Esophagus muscularis mucosa (tissue), 4 donors: ENCODE results near the gene USP49. TPM values are rescaled to one million over a fixed set of nuclear protein-coding genes. Genes with fewer than 3 reads are reported as not detected.
"Not testable (repeated sequence)": the region's sequence is repeated elsewhere in the genome, so short reads cannot be mapped to it uniquely, and the experiment has no call there.

ENCODE experiments used
- DNase-seq: peaks from one replicate; pipeline ENCODE4 v3.0.0-alpha.2; 2017; ENCODE audit errors: extremely low spot score
- H3K27ac ChIP-seq, 4 donors: fragments of 200-600 bp; sonication (generic); replicated peaks in 1 of 4; 1 replicate in 3 of 4; 2 replicates in 1 of 4; pipeline ENCODE4 v1.5.1; 2016 to 2019; ENCODE audit warnings: mild to moderate bottlenecking in 1 of 4
- H3K27me3 ChIP-seq, 4 donors: fragments of 200-600 bp; sonication (generic); one replicate each; pipeline versions ENCODE4 v1.5.1 to v1.6.0; 2016 to 2019
- H3K36me3 ChIP-seq, 4 donors: fragments of 200-600 bp; sonication (generic); one replicate each; pipeline ENCODE4 v1.5.1; 2016 to 2019
- H3K4me1 ChIP-seq, 4 donors: fragments of 200-600 bp; sonication (generic); one replicate each; pipeline ENCODE4 v1.5.1; 2016 to 2019
- H3K4me3 ChIP-seq, 4 donors: fragments of 200-600 bp; sonication (generic); 1 replicate in 2 of 4; 2 replicates in 2 of 4; pipeline ENCODE4 v1.5.1; 2016 to 2019; ENCODE audit warnings: mild to moderate bottlenecking in 4 of 4, moderate library complexity in 1 of 4
- H3K9me3 ChIP-seq, 4 donors: fragments of 200-600 bp; sonication (generic); 1 replicate in 3 of 4; 2 replicates in 1 of 4; pipeline ENCODE4 v1.5.1; 2016 to 2019
- EP300 ChIP-seq: sonication (generic); formaldehyde crosslinking; IDR thresholded peaks from one replicate; pipeline ENCODE4 v1.6.1; 2017; ENCODE audit warnings: antibody characterized with exemption
- POLR2A ChIP-seq: fragments of 450-650 bp; IDR thresholded peaks from one replicate; pipeline ENCODE4 v1.6.1; 2017; ENCODE audit warnings: antibody characterized with exemption, moderate library complexity, mild to moderate bottlenecking, low read depth
- POLR2AphosphoS5 ChIP-seq, 2 donors: sonication (generic); formaldehyde crosslinking; IDR thresholded peaks; one replicate each; pipeline ENCODE4 v1.6.1; 2017; ENCODE audit warnings: antibody characterized with exemption in 2 of 2
- WGBS: methylation state at CpG from one replicate; pipeline ENCODE4 v1.1.5; 2018; 5-methylcytosine and 5-hydroxymethylcytosine counted together
- intact Hi-C: fragments of 100-400 bp; cut with DNase I; formaldehyde crosslinking; loops from one replicate; pipeline ENCODE4 v1.15.1; 2023
- total RNA-seq, 4 donors: library from RNA; depleted of rRNA; stranded (reverse); fragments of >200 nt; gene quantifications; one replicate each; pipeline versions ENCODE4 v1.1.0 to v1.2.1, GENCODE V29; 2016
- TF ChIP-seq, protein P1 (sequence below), 3 experiments: fragments of 200-600 bp in 2 of 3; fragments of 450-650 bp in 1 of 3; sonication (generic) in 2 of 3; IDR thresholded peaks; one replicate each; pipeline ENCODE4 v1.5.1; 2017 to 2019; ENCODE audit warnings: antibody characterized with exemption in 3 of 3, mild to moderate bottlenecking in 2 of 3, moderate library complexity in 1 of 3

The USP49 gene
- total RNA-seq, 4 donors from 2014 or later = 1.3 to 2.5 (median 2.3) TPM

DNA sequence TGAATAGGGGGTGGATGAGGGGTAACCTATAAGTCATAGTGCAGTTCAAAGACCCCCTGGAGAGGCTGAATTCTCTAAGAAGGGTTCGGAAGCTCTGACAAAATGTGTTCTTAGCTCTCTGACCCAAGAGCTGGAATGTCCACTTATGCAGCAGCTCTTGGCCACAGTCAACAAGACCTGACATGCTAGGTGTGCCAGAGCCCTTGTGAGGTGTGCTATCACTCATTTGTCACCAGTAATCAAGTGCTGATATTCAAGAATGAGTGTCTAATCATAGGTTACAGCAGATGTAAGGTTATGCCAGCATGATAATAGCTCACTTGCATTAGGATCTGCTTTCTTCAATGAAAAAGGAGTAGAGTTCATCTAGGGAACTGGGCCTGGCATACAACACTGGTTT, 79.6 kb downstream of the USP49 start:
- H3K36me3 ChIP-seq = no peaks in the 10 kb centered on the region
- WGBS = 80% methylated on average over 1 of the region's 1 CpG
- H3K4me1 ChIP-seq = no peaks in the 10 kb centered on the region
- no peak for DNase-seq
- no peak overlapping the region for H3K4me3 ChIP-seq
- H3K27ac ChIP-seq = no peak overlapping the region
- intact Hi-C loops = no loop called here
- no peak for TF ChIP-seq POLR2AphosphoS5 (IDR thresholded peaks at IDR 0.05)
- no peak for TF ChIP-seq EP300
- TF ChIP-seq, protein P1, sequence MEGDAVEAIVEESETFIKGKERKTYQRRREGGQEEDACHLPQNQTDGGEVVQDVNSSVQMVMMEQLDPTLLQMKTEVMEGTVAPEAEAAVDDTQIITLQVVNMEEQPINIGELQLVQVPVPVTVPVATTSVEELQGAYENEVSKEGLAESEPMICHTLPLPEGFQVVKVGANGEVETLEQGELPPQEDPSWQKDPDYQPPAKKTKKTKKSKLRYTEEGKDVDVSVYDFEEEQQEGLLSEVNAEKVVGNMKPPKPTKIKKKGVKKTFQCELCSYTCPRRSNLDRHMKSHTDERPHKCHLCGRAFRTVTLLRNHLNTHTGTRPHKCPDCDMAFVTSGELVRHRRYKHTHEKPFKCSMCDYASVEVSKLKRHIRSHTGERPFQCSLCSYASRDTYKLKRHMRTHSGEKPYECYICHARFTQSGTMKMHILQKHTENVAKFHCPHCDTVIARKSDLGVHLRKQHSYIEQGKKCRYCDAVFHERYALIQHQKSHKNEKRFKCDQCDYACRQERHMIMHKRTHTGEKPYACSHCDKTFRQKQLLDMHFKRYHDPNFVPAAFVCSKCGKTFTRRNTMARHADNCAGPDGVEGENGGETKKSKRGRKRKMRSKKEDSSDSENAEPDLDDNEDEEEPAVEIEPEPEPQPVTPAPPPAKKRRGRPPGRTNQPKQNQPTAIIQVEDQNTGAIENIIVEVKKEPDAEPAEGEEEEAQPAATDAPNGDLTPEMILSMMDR (IDR thresholded peaks at IDR 0.05) = no peak
- no peak for TF ChIP-seq POLR2A
- H3K27me3 ChIP-seq = no peaks in the 10 kb centered on the region
- no peaks in the 10 kb centered on the region for H3K9me3 ChIP-seq

- H3K36me3 ChIP-seq = no peaks in the 10 kb centered on the region
- no peak for DNase-seq
- no peaks in the 10 kb centered on the region for H3K9me3 ChIP-seq
- intact Hi-C loops = no loop called here
- H3K4me3 ChIP-seq = no peak overlapping the region
- no peak overlapping the region for H3K27ac ChIP-seq
- 73% methylated on average over 4 of the region's 4 CpGs for WGBS
- TF ChIP-seq POLR2A (no peak), POLR2AphosphoS5 (IDR thresholded peaks at IDR 0.05) (no peak), EP300 (no peak)
- TF ChIP-seq, protein P1 (IDR thresholded peaks at IDR 0.05) = no peak
- H3K27me3 ChIP-seq = no peaks in the 10 kb centered on the region
- H3K4me1 ChIP-seq = no peaks in the 10 kb centered on the region
These were observed 80.5 kb downstream of the USP49 start for GRCh38 chr6:41814629-41815028.

- no peaks in the 10 kb centered on the region for H3K36me3 ChIP-seq
- WGBS = 91% methylated on average over 2 of the region's 2 CpGs
- intact Hi-C loops = no loop called here
- no peaks in the 10 kb centered on the region for H3K9me3 ChIP-seq
- TF ChIP-seq, protein P1 (IDR thresholded peaks at IDR 0.05) = no peak
- no peak for TF ChIP-seq EP300
- TF ChIP-seq POLR2A = no peak
- TF ChIP-seq POLR2AphosphoS5 (IDR thresholded peaks at IDR 0.05) = no peak
- no peaks in the 10 kb centered on the region for H3K4me1 ChIP-seq
- DNase-seq = no peak
- no peaks in the 10 kb centered on the region for H3K27me3 ChIP-seq
- H3K4me3 ChIP-seq = no peak overlapping the region
- no peak overlapping the region for H3K27ac ChIP-seq
These were observed 81.2 kb downstream of the USP49 start for GRCh38 chr6:41813956-41814355.

DNA sequence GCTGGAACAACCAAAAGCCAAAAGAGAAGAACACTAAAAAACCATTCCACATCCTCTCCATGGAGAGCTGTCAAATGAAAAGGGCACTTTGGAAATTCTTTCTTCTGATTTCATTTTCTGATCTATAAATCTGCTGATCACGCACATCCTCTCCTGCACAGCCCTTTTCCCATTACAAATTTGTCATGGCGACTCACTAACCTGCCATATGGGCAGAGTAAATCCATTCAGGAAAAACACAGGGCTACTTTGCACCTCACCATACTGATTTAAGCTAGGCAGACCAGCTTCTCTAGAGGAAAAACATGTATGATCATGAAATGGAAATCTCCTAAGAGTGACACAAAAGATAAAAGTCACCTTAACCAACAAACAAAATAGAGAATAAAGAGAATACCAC, 81.7 kb downstream of the USP49 start:
- no peaks in the 10 kb centered on the region for H3K27me3 ChIP-seq
- H3K36me3 ChIP-seq = no peaks in the 10 kb centered on the region
- TF ChIP-seq, protein P1 (IDR thresholded peaks at IDR 0.05) = no peak
- TF ChIP-seq POLR2A (no peak), POLR2AphosphoS5 (IDR thresholded peaks at IDR 0.05) (no peak), EP300 (no peak)
- no peak for DNase-seq
- WGBS = 78% methylated on average over 2 of the region's 2 CpGs
- H3K27ac ChIP-seq = no peak overlapping the region
- H3K9me3 ChIP-seq = no peaks in the 10 kb centered on the region
- no peak overlapping the region for H3K4me3 ChIP-seq
- intact Hi-C loops = no loop called here
- H3K4me1 ChIP-seq = no peaks in the 10 kb centered on the region

DNA sequence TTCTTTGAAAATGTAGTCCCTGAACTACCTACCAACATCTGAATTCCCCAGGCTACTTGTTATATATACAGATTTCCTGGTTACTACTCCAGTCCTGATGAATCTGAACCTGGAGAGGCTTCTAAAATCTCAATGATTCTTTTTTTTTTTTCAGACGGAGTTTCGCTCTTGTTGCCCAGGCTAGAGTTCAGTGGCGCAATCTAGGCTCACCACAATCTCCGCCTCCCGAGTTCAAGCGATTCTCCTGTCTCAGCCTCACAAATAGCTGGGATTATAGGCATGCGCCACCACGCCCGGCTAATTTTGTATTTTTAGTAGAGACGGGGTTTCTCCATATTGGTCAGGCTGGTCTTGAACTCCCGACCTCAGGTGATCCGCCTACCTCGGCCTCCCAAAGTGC, 83.2 kb downstream of the USP49 start:
- H3K36me3 ChIP-seq, H3K4me1 ChIP-seq, H3K27ac ChIP-seq, H3K4me3 ChIP-seq, DNase-seq, intact Hi-C loops, H3K9me3 ChIP-seq, H3K27me3 ChIP-seq: not testable (repeated sequence)
- 89% methylated on average over 13 of the region's 13 CpGs for WGBS
